K562 (cell line): ENCODE data around the gene MSTO1. TPM values are rescaled to one million over a fixed set of nuclear protein-coding genes. Genes with fewer than 3 reads are reported as not detected.

ENCODE experiments used
- ARID2 ChIP-seq: fragments of 450-650 bp; IDR thresholded peaks from 2 replicates; pipeline ENCODE4 v1.6.1; 2017; ENCODE audit warnings: antibody characterized with exemption, mild to moderate bottlenecking
- ELF4 ChIP-seq: fragments of 450-650 bp; formaldehyde crosslinking; IDR thresholded peaks from 2 replicates; pipeline ENCODE4 v1.4.0; 2022; ENCODE audit warnings: missing genetic modification characterization
- EZH2 ChIP-seq: IDR thresholded peaks from 2 replicates; pipeline ENCODE4 v1.6.1; 2012; ENCODE audit warnings: low read depth, mild to moderate bottlenecking, inconsistent platforms, low read length, borderline replicate concordance
- HDAC3 ChIP-seq: fragments of 450-650 bp; IDR thresholded peaks from 2 replicates; pipeline ENCODE4 v1.6.1; 2018; ENCODE audit warnings: borderline replicate concordance, mild to moderate bottlenecking, moderate library complexity; ENCODE audit not compliant: partially characterized antibody
- MECOM ChIP-seq: fragments of 250-450 bp; sonication (Bioruptor Pico); IDR thresholded peaks from 2 replicates; pipeline ENCODE4 v1.8.0; 2022; ENCODE audit warnings: inconsistent platforms
- NFIX ChIP-seq: fragments of 250-450 bp; sonication (Bioruptor Pico); IDR thresholded peaks from 2 replicates; pipeline ENCODE4 v1.4.0; 2020; ENCODE audit warnings: low read depth, mild to moderate bottlenecking, moderate library complexity
- NR4A1 ChIP-seq, 2 experiments: fragments of 250-450 bp in 1 of 2; fragments of 450-650 bp in 1 of 2; sonication (Bioruptor Pico) in 1 of 2; IDR thresholded peaks; 2 replicates each; pipeline versions ENCODE4 v1.4.0 to v1.6.1; 2016 to 2020; ENCODE audit warnings: mild to moderate bottlenecking in 2 of 2, missing compliant biosample characterization in 1 of 2, missing genetic modification characterization in 1 of 2, moderate library complexity in 1 of 2
- NRF1 ChIP-seq, 2 experiments: fragments of 450-650 bp; IDR thresholded peaks in 1 of 2; conservative IDR thresholded peaks in 1 of 2; 2 replicates each; pipeline ENCODE4 v1.6.1; 2014; ENCODE audit warnings: mild to moderate bottlenecking in 2 of 2
- NUFIP1 ChIP-seq: fragments of 450-650 bp; IDR thresholded peaks from 2 replicates; pipeline ENCODE4 v1.6.1; 2018; ENCODE audit not compliant: partially characterized antibody
- PCBP1 ChIP-seq: fragments of 200-400 bp; formaldehyde crosslinking; IDR thresholded peaks from 2 replicates; pipeline ENCODE4 v1.6.1; 2018; ENCODE audit warnings: mild to moderate bottlenecking, low read depth, low read length; ENCODE audit not compliant: poor library complexity, severe bottlenecking
- POLR3G ChIP-seq: IDR thresholded peaks from 2 replicates; pipeline ENCODE4 v1.6.1; 2011; ENCODE audit not compliant: insufficient read length, insufficient replicate concordance; ENCODE audit errors: extremely low read depth
- TAF15 ChIP-seq: fragments of 200-400 bp; formaldehyde crosslinking; IDR thresholded peaks from 2 replicates; pipeline ENCODE4 v1.6.1; 2017; ENCODE audit warnings: mild to moderate bottlenecking, low read depth, low read length, moderate library complexity
- TSC22D4 ChIP-seq: fragments of 450-650 bp; IDR thresholded peaks from 2 replicates; pipeline ENCODE4 v1.6.1; 2016; ENCODE audit warnings: missing genetic modification characterization, missing biosample characterization, control low read depth
- YY1 ChIP-seq, 3 experiments: IDR thresholded peaks; 2 replicates each; pipeline ENCODE4 v1.6.1; 2011; ENCODE audit warnings: low read length in 2 of 3, mild to moderate bottlenecking in 2 of 3, moderate library complexity in 2 of 3, borderline replicate concordance in 1 of 3, control low read depth in 1 of 3, low read depth in 1 of 3; ENCODE audit not compliant: insufficient read depth in 3 of 3, insufficient replicate concordance in 2 of 3, control insufficient read depth in 1 of 3, insufficient read length in 1 of 3; ENCODE audit errors: extremely low read depth in 1 of 3
- ZBTB33 ChIP-seq: sonication (generic); formaldehyde crosslinking; IDR thresholded peaks from 2 replicates; pipeline ENCODE4 v1.8.1; 2023; ENCODE audit warnings: mild to moderate bottlenecking, missing genetic modification reagents
- ZC3H11A ChIP-seq: IDR thresholded peaks from 2 replicates; pipeline ENCODE4 v1.6.1; 2012; ENCODE audit warnings: low read depth, low read length, improper control_type of control experiment
- ZNF217 ChIP-seq: sonication (generic); formaldehyde crosslinking; IDR thresholded peaks from 2 replicates; pipeline ENCODE4 v1.8.0; 2022; ENCODE audit warnings: mild to moderate bottlenecking, missing genetic modification reagents
- ZNF347 ChIP-seq: fragments of 450-650 bp; formaldehyde crosslinking; IDR thresholded peaks from 2 replicates; pipeline ENCODE4 v1.4.0; 2020; ENCODE audit warnings: low read depth, mild to moderate bottlenecking, moderate library complexity
- ZNF444 ChIP-seq: fragments of 250-450 bp; sonication (Bioruptor Pico); IDR thresholded peaks from 2 replicates; pipeline ENCODE4 v1.4.0; 2020; ENCODE audit warnings: mild to moderate bottlenecking, moderate library complexity
- ZNF507 ChIP-seq: conservative IDR thresholded peaks from 2 replicates; pipeline ENCODE4 v1.6.1; 2017; ENCODE audit warnings: missing genetic modification characterization, missing compliant biosample characterization
- polyA plus RNA-seq, 8 experiments: library from polyadenylated mRNA; depleted of rRNA in 4 of 8; stranded (reverse) in 5 of 8; unstranded in 3 of 8; fragments of >200 nt; fragmentation: Nextera tagmentation in 2 of 8; fragmentation: Illumina TruSeq in 1 of 8; extraction: Ambion mirVana in 2 of 8; extraction: Trizol in 1 of 8; gene quantifications; 2 replicates each; pipeline versions ENCODE4 v1.2.1 to v1.2.3, GENCODE V29; 2011 to 2014; ENCODE audit warnings: inconsistent platforms in 1 of 8, missing spikeins in 1 of 8
- total RNA-seq, 7 experiments: library from RNA; depleted of rRNA in 6 of 7; stranded (reverse); fragments of >200 nt in 6 of 7; fragmentation: Illumina TruSeq in 2 of 7; extraction: Trizol in 2 of 7; gene quantifications; 2 replicates each; pipeline versions ENCODE4 v1.2.1 to v1.2.3, GENCODE V29; 2011 to 2021; ENCODE audit warnings: low replicate concordance in 1 of 7
- TF ChIP-seq, protein P1 (sequence below): fragments of 250-450 bp; sonication (Bioruptor Pico); IDR thresholded peaks from 2 replicates; pipeline ENCODE4 v1.5.0; 2021
- TF ChIP-seq, protein P2 (sequence below), 2 experiments: fragments of 450-650 bp in 1 of 2; sonication (generic) in 1 of 2; formaldehyde crosslinking in 1 of 2; IDR thresholded peaks in 1 of 2; conservative IDR thresholded peaks in 1 of 2; 2 replicates each; pipeline versions ENCODE4 v1.6.1 to v1.8.1; 2016 to 2023; ENCODE audit warnings: mild to moderate bottlenecking in 2 of 2, moderate library complexity in 2 of 2, inconsistent platforms in 1 of 2, missing genetic modification reagents in 1 of 2

Gene MSTO1
- total and polyA plus RNA-seq, 9 of the 15 experiments (the other 6 are each of a cell fraction or from before 2014, with no cell fraction given) = 18.8 to 71.1 (median 47.3) TPM

- no peak for TF ChIP-seq ZBTB33 (CRISPR knock-in tag)
- TF ChIP-seq HDAC3 = no peak
- no peak for TF ChIP-seq NFIX (CRISPR knock-in tag)
- no peak for TF ChIP-seq TAF15
- no peak for TF ChIP-seq ZNF444 (CRISPR knock-in tag)
- no peak for TF ChIP-seq MECOM (CRISPR knock-in tag)
- TF ChIP-seq NR4A1 (CRISPR knock-in tag; IDR thresholded peaks at IDR 0.05) = peak; percentile 79; the same call in 1 of the 2 replicates
- TF ChIP-seq NR4A1 (tag; IDR thresholded peaks at IDR 0.05) = no peak
- peak; percentile 77 for TF ChIP-seq PCBP1
- TF ChIP-seq ZNF347 = no peak
- peak; percentile 95 to 97 for TF ChIP-seq NRF1 (conservative IDR thresholded peaks at IDR 0.05 in 1 of 2, IDR thresholded peaks at IDR 0.05 in 1 of 2)
- TF ChIP-seq, protein P1, sequence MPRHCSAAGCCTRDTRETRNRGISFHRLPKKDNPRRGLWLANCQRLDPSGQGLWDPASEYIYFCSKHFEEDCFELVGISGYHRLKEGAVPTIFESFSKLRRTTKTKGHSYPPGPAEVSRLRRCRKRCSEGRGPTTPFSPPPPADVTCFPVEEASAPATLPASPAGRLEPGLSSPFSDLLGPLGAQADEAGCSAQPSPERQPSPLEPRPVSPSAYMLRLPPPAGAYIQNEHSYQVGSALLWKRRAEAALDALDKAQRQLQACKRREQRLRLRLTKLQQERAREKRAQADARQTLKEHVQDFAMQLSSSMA (CRISPR knock-in tag) = no peak
- TF ChIP-seq ZC3H11A = no peak
- TF ChIP-seq TSC22D4 (tag) = no peak
- TF ChIP-seq EZH2 = no peak
- TF ChIP-seq ELF4 (CRISPR knock-in tag) = 0 out of 2 replicates have a peak, but pooled peaks have one; percentile 18
- TF ChIP-seq YY1 (IDR thresholded peaks at IDR 0.05; ENCODE audit: borderline replicate concordance in 1 of 3, control insufficient read depth in 1 of 3, extremely low read depth in 1 of 3, insufficient read depth in 3 of 3, insufficient read length in 1 of 3, insufficient replicate concordance in 2 of 3, low read depth in 1 of 3, low read length in 2 of 3) = peak in 2 of 3 experiments; percentile 80 to 89
- TF ChIP-seq POLR3G = no peak
- TF ChIP-seq ZNF217 = no peak
- TF ChIP-seq, protein P2, sequence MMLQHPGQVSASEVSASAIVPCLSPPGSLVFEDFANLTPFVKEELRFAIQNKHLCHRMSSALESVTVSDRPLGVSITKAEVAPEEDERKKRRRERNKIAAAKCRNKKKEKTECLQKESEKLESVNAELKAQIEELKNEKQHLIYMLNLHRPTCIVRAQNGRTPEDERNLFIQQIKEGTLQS (IDR thresholded peaks at IDR 0.05) = no peak; the same call in 1 of the 2 replicates
- TF ChIP-seq, protein P2 (CRISPR knock-in tag; conservative IDR thresholded peaks at IDR 0.05) = no peak
- TF ChIP-seq ZNF507 = no peak
- peak; percentile 91 for TF ChIP-seq NUFIP1
- TF ChIP-seq ARID2 = no peak
Observed at GRCh38 chr1:155562581-155563376, 47.2 kb upstream of the MSTO1 start, which contains the start of gene ASH1L (continued).
